Measurements from ENCODE around the gene CCDC170. TPM values are rescaled to one million over a fixed set of nuclear protein-coding genes. Genes with fewer than 3 reads are reported as not detected.

The CCDC170 gene
- total and polyA plus RNA-seq, 5 donors from 2014 or later: not detected

GRCh38 chr6:151647976-151648639, 154.3 kb downstream of the CCDC170 start:
- ATAC-seq (ENCODE audit: low read depth in 2 of 2): no peak

DNA sequence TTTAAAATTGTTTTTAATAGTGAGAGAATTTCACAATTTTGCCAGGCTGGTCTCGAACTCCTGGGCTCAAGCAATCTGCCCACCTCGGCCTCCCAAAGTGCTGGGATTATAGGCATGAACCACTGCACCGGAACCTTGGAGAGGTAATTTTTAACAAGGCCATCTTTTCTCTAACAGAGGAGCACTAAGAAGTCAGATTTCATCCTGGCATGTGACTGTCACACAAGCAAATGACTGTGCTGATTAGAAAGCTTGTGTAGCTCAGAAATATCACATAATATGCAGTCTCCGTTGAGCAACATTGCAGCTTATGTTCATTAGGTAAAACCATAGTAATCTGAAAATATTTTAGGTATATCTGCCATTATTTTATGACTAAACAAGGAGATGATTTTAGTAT, 156.0 kb downstream of the CCDC170 start:
- Mint-ChIP-seq H3K4me3 (no peak overlapping the region), H3K27ac (no peak overlapping the region), H3K27me3 (peaks cover 40% of the 10 kb centered on the region), H3K4me1 (no peaks in the 10 kb centered on the region), H3K36me3 (no peaks in the 10 kb centered on the region), H3K9me3 (peaks cover 0 to 8% (median 4%) of the 10 kb centered on the region in 7 donors)
- H3K4me1 ChIP-seq (ENCODE audit: control insufficient read depth, insufficient read depth, low read length, poor library complexity, severe bottlenecking): no peaks in the 10 kb centered on the region
- H3K4me3 ChIP-seq (ENCODE audit: low read depth, low read length): no peak overlapping the region
- H3K27me3 ChIP-seq (ENCODE audit: control insufficient read depth, insufficient read depth, low read length): no peaks in the 10 kb centered on the region
- H3K9me3 ChIP-seq (ENCODE audit: control insufficient read depth in 2 of 2, low read length in 2 of 2): peaks cover 2 to 5% of the 10 kb centered on the region in 2 experiments
- no peaks in the 10 kb centered on the region for H3K36me3 ChIP-seq (ENCODE audit: control insufficient read depth, insufficient read depth, low read length)
- DNase-seq (no peak), ATAC-seq (ENCODE audit: low read depth in 2 of 2) (no peak)
- H3K27ac ChIP-seq (ENCODE audit: insufficient read depth, low read length, poor library complexity, severe bottlenecking): no peak overlapping the region

More at GRCh38 chr6:151647976-151648639, 154.3 kb downstream of the CCDC170 start:
- Histone ChIP-seq H3K27ac (ENCODE audit: insufficient read depth, low read length, poor library complexity, severe bottlenecking) (no peak overlapping the region), H3K4me3 (ENCODE audit: low read depth, low read length) (no peak overlapping the region), H3K9me3 (ENCODE audit: control insufficient read depth in 2 of 2, low read length in 2 of 2) (no peaks in the 10 kb centered on the region), H3K4me1 (ENCODE audit: control insufficient read depth, insufficient read depth, low read length, poor library complexity, severe bottlenecking) (no peaks in the 10 kb centered on the region), H3K27me3 (ENCODE audit: control insufficient read depth, insufficient read depth, low read length) (no peaks in the 10 kb centered on the region), H3K36me3 (ENCODE audit: control insufficient read depth, insufficient read depth, low read length) (no peaks in the 10 kb centered on the region)
- no peak overlapping the region for H3K4me3 Mint-ChIP-seq
- H3K9me3 Mint-ChIP-seq: peaks cover 0 to 8% (median 2%) of the 10 kb centered on the region in 7 donors
- H3K27ac Mint-ChIP-seq: no peak overlapping the region
- no peaks in the 10 kb centered on the region for H3K4me1 Mint-ChIP-seq
- DNase-seq: no peak
- H3K27me3 Mint-ChIP-seq: peaks cover 30% of the 10 kb centered on the region
- no peaks in the 10 kb centered on the region for H3K36me3 Mint-ChIP-seq

DNA sequence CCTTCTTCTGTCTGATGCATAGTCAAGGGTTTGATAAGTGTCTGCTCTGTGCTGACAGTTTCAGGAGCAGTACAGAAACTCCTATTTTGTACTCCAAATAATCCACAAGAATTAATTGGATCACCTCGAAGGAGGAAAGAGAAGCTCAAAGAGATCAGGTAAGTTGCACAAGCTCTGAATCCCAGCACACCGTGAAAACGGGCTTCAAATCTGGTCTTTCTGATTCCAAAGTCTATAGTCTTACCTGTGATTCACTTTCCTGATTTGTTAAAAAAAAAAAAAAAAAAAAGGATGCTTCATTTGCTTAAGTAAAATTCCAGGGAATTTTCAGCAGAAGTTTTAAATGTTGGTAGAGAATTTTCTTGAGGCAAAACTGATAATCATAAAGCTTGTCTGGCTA, 157.8 kb downstream of the CCDC170 start:
- Histone ChIP-seq H3K27me3 (ENCODE audit: control insufficient read depth, insufficient read depth, low read length) (no peaks in the 10 kb centered on the region), H3K9me3 (ENCODE audit: control insufficient read depth in 2 of 2, low read length in 2 of 2) (peaks cover 7 to 12% of the 10 kb centered on the region in 2 experiments), H3K36me3 (ENCODE audit: control insufficient read depth, insufficient read depth, low read length) (no peaks in the 10 kb centered on the region), H3K4me3 (ENCODE audit: low read depth, low read length) (no peak overlapping the region), H3K4me1 (ENCODE audit: control insufficient read depth, insufficient read depth, low read length, poor library complexity, severe bottlenecking) (no peaks in the 10 kb centered on the region), H3K27ac (ENCODE audit: insufficient read depth, low read length, poor library complexity, severe bottlenecking) (no peak overlapping the region)
- H3K4me3 Mint-ChIP-seq: no peak overlapping the region
- peaks cover 38% of the 10 kb centered on the region for H3K27me3 Mint-ChIP-seq
- no peaks in the 10 kb centered on the region for H3K4me1 Mint-ChIP-seq
- no peak overlapping the region for H3K27ac Mint-ChIP-seq
- peaks cover 0 to 6% (median 4%) of the 10 kb centered on the region in 7 donors for H3K9me3 Mint-ChIP-seq
- DNase-seq (no peak), ATAC-seq (ENCODE audit: low read depth in 2 of 2) (no peak)
- no peaks in the 10 kb centered on the region for H3K36me3 Mint-ChIP-seq

DNA sequence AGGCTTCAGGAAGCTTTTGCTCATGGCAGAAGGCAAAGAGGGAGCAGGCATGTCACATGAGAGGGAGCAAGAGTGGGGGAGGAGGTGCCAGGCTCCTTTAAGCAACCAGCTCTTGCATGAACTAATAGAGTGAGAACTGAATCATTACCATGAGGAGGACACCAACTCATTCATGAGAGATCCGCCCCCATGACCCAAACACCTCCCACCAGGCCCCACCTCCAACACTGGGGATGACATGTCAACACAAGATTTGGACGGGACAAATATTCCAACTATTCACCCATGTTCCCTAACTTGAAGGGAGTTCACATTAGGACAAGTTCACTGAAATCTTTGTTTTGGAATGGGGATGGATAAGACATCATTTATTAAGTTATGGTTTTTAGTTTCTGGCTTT, 158.5 kb downstream of the CCDC170 start:
- no peaks in the 10 kb centered on the region for H3K27me3 ChIP-seq (ENCODE audit: control insufficient read depth, insufficient read depth, low read length)
- DNase-seq (no peak), ATAC-seq (ENCODE audit: low read depth in 2 of 2) (no peak)
- no peaks in the 10 kb centered on the region for H3K36me3 Mint-ChIP-seq
- no peaks in the 10 kb centered on the region for H3K4me1 Mint-ChIP-seq
- H3K4me1 ChIP-seq (ENCODE audit: control insufficient read depth, insufficient read depth, low read length, poor library complexity, severe bottlenecking): no peaks in the 10 kb centered on the region
- no peaks in the 10 kb centered on the region for H3K36me3 ChIP-seq (ENCODE audit: control insufficient read depth, insufficient read depth, low read length)
- H3K27ac Mint-ChIP-seq: no peak overlapping the region
- peaks cover 35% of the 10 kb centered on the region for H3K27me3 Mint-ChIP-seq
- peaks cover 7 to 12% of the 10 kb centered on the region in 2 experiments for H3K9me3 ChIP-seq (ENCODE audit: control insufficient read depth in 2 of 2, low read length in 2 of 2)
- no peak overlapping the region for H3K27ac ChIP-seq (ENCODE audit: insufficient read depth, low read length, poor library complexity, severe bottlenecking)
- no peak overlapping the region for H3K4me3 ChIP-seq (ENCODE audit: low read depth, low read length)
- H3K4me3 Mint-ChIP-seq: no peak overlapping the region
- H3K9me3 Mint-ChIP-seq: peaks cover 0 to 6% (median 4%) of the 10 kb centered on the region in 7 donors

DNA sequence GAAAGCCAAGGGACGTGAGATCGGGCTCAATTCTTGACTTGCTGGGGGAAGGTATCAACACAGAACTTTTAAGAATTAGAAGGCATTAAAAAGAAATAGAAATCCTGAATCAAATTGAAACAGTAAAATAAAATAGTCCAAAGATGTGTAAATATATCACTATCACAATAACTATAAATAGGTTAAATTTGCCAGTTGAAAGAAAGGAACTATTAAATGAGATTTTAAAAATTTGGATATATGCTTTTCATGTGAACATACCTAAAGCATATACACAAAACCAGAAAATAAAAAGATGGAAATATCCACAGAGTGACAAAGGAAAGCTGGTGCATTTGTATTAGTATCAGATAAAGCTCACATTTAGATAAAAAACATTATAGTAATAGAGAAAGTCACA, 161.3 kb downstream of the CCDC170 start:
- H3K27ac ChIP-seq (ENCODE audit: insufficient read depth, low read length, poor library complexity, severe bottlenecking): no peak overlapping the region
- no peak for DNase-seq
- Mint-ChIP-seq H3K4me1 (no peaks in the 10 kb centered on the region), H3K4me3 (no peak overlapping the region), H3K27ac (no peak overlapping the region), H3K36me3 (no peaks in the 10 kb centered on the region), H3K9me3 (peaks cover 0 to 6% (median 4%) of the 10 kb centered on the region in 7 donors), H3K27me3 (peaks cover 26% of the 10 kb centered on the region)
- ATAC-seq (ENCODE audit: low read depth in 2 of 2): no peak
- no peak overlapping the region for H3K4me3 ChIP-seq (ENCODE audit: low read depth, low read length)
- no peaks in the 10 kb centered on the region for H3K36me3 ChIP-seq (ENCODE audit: control insufficient read depth, insufficient read depth, low read length)
- H3K4me1 ChIP-seq (ENCODE audit: control insufficient read depth, insufficient read depth, low read length, poor library complexity, severe bottlenecking): no peaks in the 10 kb centered on the region
- H3K27me3 ChIP-seq (ENCODE audit: control insufficient read depth, insufficient read depth, low read length): peaks cover 2% of the 10 kb centered on the region
- peaks cover 7 to 12% of the 10 kb centered on the region in 2 experiments for H3K9me3 ChIP-seq (ENCODE audit: control insufficient read depth in 2 of 2, low read length in 2 of 2)

- H3K27ac ChIP-seq (ENCODE audit: insufficient read depth, low read length, poor library complexity, severe bottlenecking): no peak overlapping the region
- peaks cover 7 to 12% of the 10 kb centered on the region in 2 experiments for H3K9me3 ChIP-seq (ENCODE audit: control insufficient read depth in 2 of 2, low read length in 2 of 2)
- ATAC-seq (ENCODE audit: low read depth in 2 of 2) (no peak), DNase-seq (no peak)
- no peaks in the 10 kb centered on the region for H3K4me1 ChIP-seq (ENCODE audit: control insufficient read depth, insufficient read depth, low read length, poor library complexity, severe bottlenecking)
- Mint-ChIP-seq H3K9me3 (peaks cover 0 to 6% (median 4%) of the 10 kb centered on the region in 7 donors), H3K36me3 (no peaks in the 10 kb centered on the region), H3K27me3 (peaks cover 29% of the 10 kb centered on the region), H3K4me1 (no peaks in the 10 kb centered on the region), H3K4me3 (no peak overlapping the region), H3K27ac (no peak overlapping the region)
- H3K27me3 ChIP-seq (ENCODE audit: control insufficient read depth, insufficient read depth, low read length): peaks cover 4% of the 10 kb centered on the region
- H3K4me3 ChIP-seq (ENCODE audit: low read depth, low read length): no peak overlapping the region
- H3K36me3 ChIP-seq (ENCODE audit: control insufficient read depth, insufficient read depth, low read length): no peaks in the 10 kb centered on the region
Measured at GRCh38 chr6:151656392-151656791, 162.6 kb downstream of the CCDC170 start.

GRCh38 chr6:151658091-151658490, 164.3 kb downstream of the CCDC170 start:
- DNase-seq: no peak
- no peaks in the 10 kb centered on the region for H3K4me1 Mint-ChIP-seq
- H3K4me1 ChIP-seq (ENCODE audit: control insufficient read depth, insufficient read depth, low read length, poor library complexity, severe bottlenecking): no peaks in the 10 kb centered on the region
- H3K36me3 Mint-ChIP-seq: no peaks in the 10 kb centered on the region
- H3K9me3 ChIP-seq (ENCODE audit: control insufficient read depth in 2 of 2, low read length in 2 of 2): peaks cover 7 to 12% of the 10 kb centered on the region in 2 experiments
- H3K4me3 Mint-ChIP-seq: no peak overlapping the region
- H3K9me3 Mint-ChIP-seq: peaks cover 0 to 5% (median 2%) of the 10 kb centered on the region in 7 donors
- H3K27me3 ChIP-seq (ENCODE audit: control insufficient read depth, insufficient read depth, low read length): peaks cover 4% of the 10 kb centered on the region
- no peak for ATAC-seq (ENCODE audit: low read depth in 2 of 2)
- H3K27me3 Mint-ChIP-seq: peaks cover 42% of the 10 kb centered on the region
- no peaks in the 10 kb centered on the region for H3K36me3 ChIP-seq (ENCODE audit: control insufficient read depth, insufficient read depth, low read length)
- H3K4me3 ChIP-seq (ENCODE audit: low read depth, low read length): no peak overlapping the region
- no peak overlapping the region for H3K27ac Mint-ChIP-seq
- H3K27ac ChIP-seq (ENCODE audit: insufficient read depth, low read length, poor library complexity, severe bottlenecking): no peak overlapping the region

- Histone ChIP-seq H3K27ac (ENCODE audit: insufficient read depth, low read length, poor library complexity, severe bottlenecking) (no peak overlapping the region), H3K36me3 (ENCODE audit: control insufficient read depth, insufficient read depth, low read length) (no peaks in the 10 kb centered on the region), H3K4me1 (ENCODE audit: control insufficient read depth, insufficient read depth, low read length, poor library complexity, severe bottlenecking) (no peaks in the 10 kb centered on the region), H3K4me3 (ENCODE audit: low read depth, low read length) (no peak overlapping the region), H3K27me3 (ENCODE audit: control insufficient read depth, insufficient read depth, low read length) (peaks cover 6% of the 10 kb centered on the region), H3K9me3 (ENCODE audit: control insufficient read depth in 2 of 2, low read length in 2 of 2) (peaks cover 7 to 12% of the 10 kb centered on the region in 2 experiments)
- Mint-ChIP-seq H3K36me3 (no peaks in the 10 kb centered on the region), H3K9me3 (peaks cover 0 to 5% (median 2%) of the 10 kb centered on the region in 7 donors), H3K27ac (no peak overlapping the region), H3K27me3 (peaks cover 49% of the 10 kb centered on the region), H3K4me1 (no peaks in the 10 kb centered on the region), H3K4me3 (no peak overlapping the region)
- no peak for DNase-seq
- ATAC-seq (ENCODE audit: low read depth in 2 of 2): no peak
Measured at GRCh38 chr6:151659212-151659611, 165.4 kb downstream of the CCDC170 start.
